GM12878 (cell line): Measurements from ENCODE around the gene FSIP1.

ENCODE experiments used
- CBFB ChIP-seq: IDR thresholded peaks from 2 replicates; pipeline ENCODE4 v1.6.1; 2016; ENCODE audit warnings: antibody characterized with exemption, low read depth
- NR2C2 ChIP-seq: IDR thresholded peaks from 2 replicates; pipeline ENCODE4 v1.6.1; 2011; ENCODE audit warnings: borderline replicate concordance, low read depth; ENCODE audit not compliant: control insufficient read depth, insufficient read length
- RFX5 ChIP-seq: IDR thresholded peaks from 2 replicates; pipeline ENCODE4 v1.6.1; 2011; ENCODE audit warnings: low read depth, low read length, improper control_type of control experiment
- SREBF1 ChIP-seq: IDR thresholded peaks from 2 replicates; pipeline ENCODE4 v1.6.1; 2012; ENCODE audit warnings: mild to moderate bottlenecking, low read length
- TF ChIP-seq, protein P1 (sequence below), 3 experiments: IDR thresholded peaks in 2 of 3; conservative IDR thresholded peaks in 1 of 3; 2 replicates each; pipeline ENCODE4 v1.5.1; 2011; ENCODE audit warnings: low read depth in 3 of 3, low read length in 3 of 3, mild to moderate bottlenecking in 3 of 3, control low read depth in 2 of 3, moderate library complexity in 2 of 3, inconsistent platforms in 1 of 3, mixed read lengths in 1 of 3; ENCODE audit not compliant: control insufficient read depth in 2 of 3, insufficient read depth in 1 of 3; ENCODE audit errors: extremely low read depth in 1 of 3

DNA sequence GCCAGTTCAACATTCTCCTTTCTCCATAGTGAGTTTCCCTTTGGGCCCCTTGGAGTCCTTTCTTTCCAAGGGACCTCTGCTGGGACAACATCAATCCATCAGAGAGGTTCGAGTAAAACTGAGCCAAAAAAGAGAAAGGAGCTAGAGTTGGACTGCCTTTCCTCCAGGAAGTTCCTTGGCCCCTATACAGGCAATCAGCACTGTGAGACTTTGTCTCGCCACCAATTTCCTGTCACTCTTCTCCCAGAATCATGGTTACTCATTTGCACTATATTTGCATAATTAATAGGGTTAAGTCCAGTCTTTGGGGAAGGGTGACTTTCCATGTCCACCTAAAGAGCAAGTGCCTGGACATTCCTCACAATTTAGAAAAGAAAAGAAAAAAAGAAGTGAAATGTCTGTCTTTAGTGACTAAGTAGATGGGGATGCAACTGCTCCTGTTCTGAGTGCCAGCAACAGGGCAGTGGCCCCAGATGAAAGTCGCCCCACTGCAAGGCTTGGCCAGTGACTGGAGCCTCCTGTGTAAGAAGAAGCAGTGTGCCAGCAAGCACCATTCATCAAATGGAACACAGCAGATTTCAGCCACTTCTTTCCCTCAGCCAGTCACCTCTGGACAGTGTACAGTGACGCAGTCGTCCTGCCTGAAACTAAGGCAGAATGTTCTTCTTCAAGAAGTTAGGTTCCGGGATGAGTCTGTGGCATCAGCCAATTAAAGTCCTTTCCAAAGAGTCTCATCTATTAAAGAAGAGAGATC, 91.6 kb downstream of the FSIP1 start:
- no peak for TF ChIP-seq RFX5
- TF ChIP-seq, protein P1, sequence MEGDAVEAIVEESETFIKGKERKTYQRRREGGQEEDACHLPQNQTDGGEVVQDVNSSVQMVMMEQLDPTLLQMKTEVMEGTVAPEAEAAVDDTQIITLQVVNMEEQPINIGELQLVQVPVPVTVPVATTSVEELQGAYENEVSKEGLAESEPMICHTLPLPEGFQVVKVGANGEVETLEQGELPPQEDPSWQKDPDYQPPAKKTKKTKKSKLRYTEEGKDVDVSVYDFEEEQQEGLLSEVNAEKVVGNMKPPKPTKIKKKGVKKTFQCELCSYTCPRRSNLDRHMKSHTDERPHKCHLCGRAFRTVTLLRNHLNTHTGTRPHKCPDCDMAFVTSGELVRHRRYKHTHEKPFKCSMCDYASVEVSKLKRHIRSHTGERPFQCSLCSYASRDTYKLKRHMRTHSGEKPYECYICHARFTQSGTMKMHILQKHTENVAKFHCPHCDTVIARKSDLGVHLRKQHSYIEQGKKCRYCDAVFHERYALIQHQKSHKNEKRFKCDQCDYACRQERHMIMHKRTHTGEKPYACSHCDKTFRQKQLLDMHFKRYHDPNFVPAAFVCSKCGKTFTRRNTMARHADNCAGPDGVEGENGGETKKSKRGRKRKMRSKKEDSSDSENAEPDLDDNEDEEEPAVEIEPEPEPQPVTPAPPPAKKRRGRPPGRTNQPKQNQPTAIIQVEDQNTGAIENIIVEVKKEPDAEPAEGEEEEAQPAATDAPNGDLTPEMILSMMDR (IDR thresholded peaks at IDR 0.05 in 2 of 3, conservative IDR thresholded peaks at IDR 0.05 in 1 of 3; ENCODE audit: control insufficient read depth in 2 of 3, extremely low read depth in 1 of 3, insufficient read depth in 1 of 3, low read depth in 3 of 3, low read length in 3 of 3) = no peak
- TF ChIP-seq NR2C2 = no peak
- TF ChIP-seq SREBF1 = no peak
- TF ChIP-seq CBFB = no peak
